ENCODE results near the gene MLYCD.
"Not testable (repeated sequence)": the region's sequence is repeated elsewhere in the genome, so short reads cannot be mapped to it uniquely, and the experiment has no call there.

The MLYCD gene

GRCh38 chr16:83939266-83939855, 40.4 kb downstream of the MLYCD start:
- no peak for DNase-seq (ENCODE audit: extremely low read depth in 1 of 2, low read depth in 1 of 2)

GRCh38 chr16:83940119-83940518, 41.2 kb downstream of the MLYCD start:
- no peak for DNase-seq (ENCODE audit: extremely low read depth in 1 of 2, low read depth in 1 of 2)

- DNase-seq (ENCODE audit: extremely low read depth in 1 of 2, low read depth in 1 of 2) = no peak
Measured at GRCh38 chr16:83940630-83941378, 41.9 kb downstream of the MLYCD start.

GRCh38 chr16:83941546-83941945, 42.6 kb downstream of the MLYCD start:
- DNase-seq (ENCODE audit: extremely low read depth in 1 of 2, low read depth in 1 of 2) = not testable (repeated sequence)

GRCh38 chr16:83942074-83942473, 43.2 kb downstream of the MLYCD start:
- no peak for DNase-seq (ENCODE audit: extremely low read depth in 1 of 2, low read depth in 1 of 2)

GRCh38 chr16:83942815-83943515, 44.0 kb downstream of the MLYCD start:
- no peak for DNase-seq (ENCODE audit: extremely low read depth in 1 of 2, low read depth in 1 of 2)

- DNase-seq (ENCODE audit: extremely low read depth in 1 of 2, low read depth in 1 of 2) = no peak
Measured at GRCh38 chr16:83943516-83944050, 44.7 kb downstream of the MLYCD start.

- DNase-seq (ENCODE audit: extremely low read depth in 1 of 2, low read depth in 1 of 2) = no peak
Measured at GRCh38 chr16:83945587-83945986, 46.7 kb downstream of the MLYCD start.

GRCh38 chr16:83946154-83946780, 47.4 kb downstream of the MLYCD start:
- no peak for DNase-seq (ENCODE audit: extremely low read depth in 1 of 2, low read depth in 1 of 2)

GRCh38 chr16:83946781-83947566, 48.1 kb downstream of the MLYCD start:
- no peak for DNase-seq (ENCODE audit: extremely low read depth in 1 of 2, low read depth in 1 of 2)

- DNase-seq (ENCODE audit: extremely low read depth in 1 of 2, low read depth in 1 of 2) = no peak
Measured at GRCh38 chr16:83947642-83948234, 48.8 kb downstream of the MLYCD start.

GRCh38 chr16:83948914-83949723, 50.2 kb downstream of the MLYCD start:
- no peak for DNase-seq (ENCODE audit: extremely low read depth in 1 of 2, low read depth in 1 of 2)

GRCh38 chr16:83949724-83950001, 50.7 kb downstream of the MLYCD start:
- no peak for DNase-seq (ENCODE audit: extremely low read depth in 1 of 2, low read depth in 1 of 2)

GRCh38 chr16:83950862-83951399, 52.0 kb downstream of the MLYCD start:
- not testable (repeated sequence) for DNase-seq (ENCODE audit: extremely low read depth in 1 of 2, low read depth in 1 of 2)

- no peak for DNase-seq (ENCODE audit: extremely low read depth in 1 of 2, low read depth in 1 of 2)
Measured at GRCh38 chr16:83951544-83951943, 52.6 kb downstream of the MLYCD start.

- no peak for DNase-seq (ENCODE audit: extremely low read depth in 1 of 2, low read depth in 1 of 2)
Measured at GRCh38 chr16:83952587-83952939, 53.6 kb downstream of the MLYCD start.

- DNase-seq (ENCODE audit: extremely low read depth in 1 of 2, low read depth in 1 of 2) = peak; percentile 61 to 84
Measured at GRCh38 chr16:83952940-83953795, 54.3 kb downstream of the MLYCD start, which contains the start of gene OSGIN1. TSS of gene OSGIN1 (plus strand) at chr16:83953240. CDS start at chr16:83957672, 4,432 bp downstream.

Measured in stimulated activated CD8-positive, alpha-beta memory T cell treated with anti-CD3 and anti-CD28 coated beads, Interleukin-7, amount 100 ng/mL, for 48 hours (primary cell).